SH-SY5Y (cell line): ENCODE data around the gene MBNL1.

ENCODE experiments used
- GATA2 ChIP-seq: IDR thresholded peaks from 2 replicates; pipeline ENCODE4 v1.6.1; 2011; ENCODE audit warnings: mild to moderate bottlenecking, low read depth, low read length
- GATA3 ChIP-seq: IDR thresholded peaks from 2 replicates; pipeline ENCODE4 v1.6.1; 2011; ENCODE audit warnings: low read depth, mild to moderate bottlenecking, low read length, moderate library complexity

MBNL1 gene

DNA sequence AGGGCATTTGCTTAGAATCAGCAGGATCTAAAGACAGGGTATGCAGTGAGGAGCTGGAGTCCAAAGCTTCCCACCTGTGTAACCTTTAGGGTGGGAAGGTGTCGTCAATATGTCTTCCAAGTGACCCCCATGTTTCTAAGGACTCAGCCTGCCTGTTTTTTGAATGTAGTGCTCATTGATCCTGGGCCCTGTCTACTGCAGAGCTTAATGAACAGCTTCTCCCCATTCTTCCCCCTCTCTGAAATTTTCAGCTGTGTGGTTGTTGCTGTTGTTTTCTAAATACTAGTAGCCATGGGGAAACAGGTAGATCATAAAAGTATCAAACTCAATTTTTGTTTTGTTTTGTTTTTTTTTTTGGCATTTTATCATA, 39.7 kb downstream of the MBNL1 start:
- TF ChIP-seq GATA2 (no peak), GATA3 (no peak)

GRCh38 chr3:152309031-152309430, 40.3 kb downstream of the MBNL1 start:
- no peak for TF ChIP-seq GATA2
- no peak for TF ChIP-seq GATA3

- TF ChIP-seq GATA3 (peak; percentile 62; the same call in 1 of the 2 replicates), GATA2 (no peak)
These were observed 41.0 kb downstream of the MBNL1 start for GRCh38 chr3:152309535-152310307.

GRCh38 chr3:152313430-152313829, 44.7 kb downstream of the MBNL1 start:
- TF ChIP-seq GATA2, result no peak
- TF ChIP-seq GATA3, result no peak

- no peak for TF ChIP-seq GATA2
- TF ChIP-seq GATA3, result no peak
These were observed 45.2 kb downstream of the MBNL1 start for GRCh38 chr3:152313914-152314313.

DNA sequence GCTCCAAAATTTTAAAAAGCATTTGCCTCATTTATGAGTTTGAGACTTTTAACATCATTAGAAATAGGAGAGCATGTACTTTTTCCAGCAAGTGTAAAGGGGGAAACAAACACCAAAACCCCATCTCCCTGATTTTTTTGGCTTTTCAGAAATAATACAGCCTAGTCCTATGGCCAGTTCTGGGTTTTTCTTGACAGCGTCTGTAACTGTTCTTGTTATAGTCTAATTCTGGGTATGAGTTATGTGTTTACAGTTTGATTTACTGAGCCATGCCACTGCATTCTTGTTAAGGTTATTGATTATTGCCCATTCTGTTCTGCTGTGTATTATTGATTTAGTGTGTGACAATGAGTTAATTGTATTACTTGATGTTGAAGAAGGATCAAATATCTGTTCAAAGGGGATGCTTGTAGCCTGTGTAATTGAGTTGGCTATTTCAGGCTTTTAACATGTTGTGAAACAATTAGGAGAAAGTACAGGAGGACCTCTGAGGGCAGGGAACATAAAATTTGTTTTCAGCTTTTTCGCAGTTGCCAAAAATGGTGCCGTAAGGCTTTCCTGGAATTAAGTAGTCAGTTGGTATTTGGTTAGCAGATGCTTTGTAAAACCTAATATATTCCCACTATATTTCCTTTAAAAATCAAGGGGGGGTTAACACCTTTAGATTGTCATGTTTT, 46.1 kb downstream of the MBNL1 start:
- TF ChIP-seq GATA2 (no peak), GATA3 (no peak)

DNA sequence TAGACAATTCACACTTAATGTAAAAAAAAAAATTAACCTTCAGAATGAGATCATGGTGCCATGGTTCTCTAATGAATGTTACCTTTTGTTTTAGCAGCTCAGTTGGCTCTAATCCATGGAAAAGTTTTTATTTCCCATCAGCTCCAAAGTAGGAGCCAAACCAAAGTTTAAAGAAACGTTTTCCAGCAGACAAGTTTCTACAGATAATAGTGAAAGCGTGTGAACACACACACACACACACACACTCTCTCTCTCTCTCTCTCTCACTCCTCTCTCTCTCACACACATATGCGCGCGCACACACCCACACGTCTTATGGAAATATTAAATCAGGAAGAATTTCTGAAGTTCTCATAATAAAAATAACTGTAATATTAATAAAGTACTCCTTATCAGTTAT, 46.9 kb downstream of the MBNL1 start:
- TF ChIP-seq GATA2 (no peak), GATA3 (no peak)

GRCh38 chr3:152316318-152316717, 47.6 kb downstream of the MBNL1 start:
- TF ChIP-seq GATA2, result no peak
- TF ChIP-seq GATA3, result no peak

DNA sequence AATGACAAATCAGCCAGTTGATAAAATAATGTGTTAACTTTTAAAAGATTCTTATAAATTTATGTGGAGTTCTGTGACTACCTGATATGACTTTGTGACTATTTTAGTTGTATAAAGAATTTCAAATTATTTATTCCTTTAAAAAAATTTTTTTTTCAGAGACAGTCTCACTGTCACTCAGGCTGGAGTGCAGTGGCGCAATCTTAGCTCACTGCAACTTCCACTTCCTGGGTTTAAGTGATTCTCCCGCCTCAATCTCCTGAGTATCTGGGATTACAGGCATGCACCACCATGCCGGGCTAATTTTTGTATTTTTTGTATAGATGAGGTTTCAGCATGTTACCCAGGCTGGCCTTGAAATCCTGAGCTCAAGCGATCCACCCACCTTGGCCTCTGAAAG, 48.5 kb downstream of the MBNL1 start:
- TF ChIP-seq GATA3 (no peak), GATA2 (no peak)

DNA sequence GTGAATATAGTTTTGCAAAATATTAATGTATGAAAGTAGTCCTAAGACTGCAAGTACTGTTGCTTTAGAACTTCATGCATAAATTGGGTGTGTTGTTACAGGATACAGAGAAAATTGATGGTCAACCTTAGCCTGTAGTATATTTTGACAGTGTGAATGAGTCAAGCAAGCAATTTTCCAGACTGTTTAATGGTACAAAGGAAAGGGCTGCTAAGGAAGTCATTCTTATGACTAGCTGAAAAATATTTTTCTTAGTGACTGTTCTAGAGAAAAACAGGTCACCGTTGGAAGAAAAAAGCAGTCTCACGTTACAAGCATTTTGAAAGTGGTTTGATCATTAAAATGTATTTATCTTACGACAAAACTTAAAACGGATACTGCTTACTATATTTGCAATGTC, 49.2 kb downstream of the MBNL1 start:
- no peak for TF ChIP-seq GATA3
- TF ChIP-seq GATA2, result no peak

- TF ChIP-seq GATA2, result no peak
- TF ChIP-seq GATA3, result no peak
These were observed 49.8 kb downstream of the MBNL1 start for GRCh38 chr3:152318512-152318911.

GRCh38 chr3:152319256-152319655, 50.5 kb downstream of the MBNL1 start:
- TF ChIP-seq GATA2 (no peak), GATA3 (no peak)

- TF ChIP-seq GATA2 (peak; percentile 76), GATA3 (no peak)
These were observed 51.3 kb downstream of the MBNL1 start for GRCh38 chr3:152319831-152320617.

DNA sequence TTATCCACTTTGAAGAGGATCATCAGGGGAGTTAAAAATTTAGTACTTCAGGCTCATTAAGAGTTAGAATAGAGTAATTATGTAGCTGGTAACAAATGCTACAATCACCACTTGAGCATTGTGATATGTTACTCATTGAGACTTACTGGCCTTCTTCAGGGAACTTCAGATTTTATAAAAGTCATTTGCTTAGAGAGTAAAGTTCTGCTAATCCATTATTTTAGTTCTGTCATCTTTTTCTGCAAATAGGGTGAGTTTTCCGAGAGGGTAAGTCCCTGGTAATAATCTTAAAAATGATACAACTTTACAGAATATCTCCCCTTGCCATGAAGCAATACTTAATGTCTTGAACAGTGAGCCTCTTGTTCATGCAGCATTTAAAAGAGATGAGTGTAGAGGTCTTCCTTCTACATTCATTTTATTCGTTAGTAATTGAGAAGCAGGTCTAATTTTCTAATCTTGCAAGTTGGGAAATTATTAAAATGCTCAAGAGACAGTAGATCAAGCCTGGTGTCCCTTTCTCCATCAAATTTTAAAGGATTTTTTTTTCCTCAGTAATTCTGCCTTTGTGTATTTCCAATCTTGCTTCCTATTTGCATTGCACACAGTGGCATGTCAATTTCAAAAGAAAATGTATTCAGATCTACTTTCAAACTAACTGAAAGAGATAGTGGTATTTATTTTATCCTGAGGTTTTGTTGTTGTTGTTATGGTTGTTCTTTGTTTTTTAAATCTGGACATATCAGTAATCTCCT, 52.6 kb downstream of the MBNL1 start:
- no peak for TF ChIP-seq GATA2
- TF ChIP-seq GATA3, result no peak
